GM23338 (cell line): ENCODE data around the gene LRRC4B. TPM values are rescaled to one million over a fixed set of nuclear protein-coding genes. Genes with fewer than 3 reads are reported as not detected.

Experiments used
- ATAC-seq: fragments of 200-7000 bp; cut with Tn5 transposase; 3 replicates; pipeline ENCODE4 v1.9.1; 2020
- DNase-seq: peaks from one replicate; pipeline ENCODE4 v3.0.0-alpha.2; 2015; ENCODE audit warnings: low spot score
- H2AFZ ChIP-seq: fragments of 200-600 bp; sonication (generic); 2 replicates; pipeline ENCODE4 v1.8.0; 2016; ENCODE audit warnings: antibody characterized with exemption, mild to moderate bottlenecking, moderate library complexity
- H3F3A ChIP-seq: fragments of 200-600 bp; sonication (generic); replicated peaks from 2 replicates; pipeline ENCODE4 v1.8.0; 2017; ENCODE audit warnings: antibody characterized with exemption, mixed run types, low read depth
- H3K27ac ChIP-seq: fragments of 200-600 bp; sonication (generic); 2 replicates; pipeline ENCODE4 v1.6.1; 2016; ENCODE audit warnings: low read depth
- H3K27me3 ChIP-seq: fragments of 200-600 bp; sonication (generic); 2 replicates; pipeline ENCODE4 v1.8.0; 2016; ENCODE audit warnings: mild to moderate bottlenecking, mixed run types, moderate library complexity; ENCODE audit not compliant: insufficient read depth
- H3K36me3 ChIP-seq: fragments of 200-600 bp; sonication (generic); 2 replicates; pipeline ENCODE4 v1.8.0; 2016; ENCODE audit warnings: mild to moderate bottlenecking; ENCODE audit not compliant: insufficient read depth
- H3K4me1 ChIP-seq: fragments of 200-600 bp; sonication (generic); 2 replicates; pipeline ENCODE4 v1.8.0; 2016; ENCODE audit warnings: mild to moderate bottlenecking, moderate library complexity; ENCODE audit not compliant: insufficient read depth
- H3K4me2 ChIP-seq: fragments of 200-600 bp; sonication (generic); 2 replicates; pipeline ENCODE4 v1.7.1; 2017; ENCODE audit warnings: mixed run types
- H3K4me3 ChIP-seq: fragments of 200-600 bp; sonication (generic); 2 replicates; pipeline ENCODE4 v1.6.1; 2016; ENCODE audit warnings: mixed run types
- H3K79me2 ChIP-seq: fragments of 200-600 bp; sonication (generic); replicated peaks from 2 replicates; pipeline ENCODE4 v1.8.0; 2017; ENCODE audit warnings: mild to moderate bottlenecking; ENCODE audit not compliant: insufficient read depth
- H3K9me2 ChIP-seq: fragments of 200-600 bp; sonication (generic); 2 replicates; pipeline ENCODE4 v1.8.0; 2017; ENCODE audit not compliant: insufficient read depth
- H4K20me1 ChIP-seq: fragments of 200-600 bp; sonication (generic); replicated peaks from 2 replicates; pipeline ENCODE4 v1.8.0; 2017; ENCODE audit warnings: mild to moderate bottlenecking; ENCODE audit not compliant: insufficient read depth
- H3K27ac Mint-ChIP-seq: 2 replicates; pipeline ENCODE4 v1.8.0; 2020; ENCODE audit warnings: inconsistent platforms, mild to moderate bottlenecking, moderate library complexity, mixed read lengths
- H3K27me3 Mint-ChIP-seq: 3 replicates; pipeline ENCODE4 v1.8.0; 2022; ENCODE audit warnings: low read depth, mild to moderate bottlenecking, moderate library complexity, mixed read lengths, inconsistent platforms; ENCODE audit not compliant: insufficient read depth, poor library complexity
- H3K36me3 Mint-ChIP-seq: 3 replicates; pipeline ENCODE4 v1.8.0; 2021; ENCODE audit warnings: low read depth, mild to moderate bottlenecking, inconsistent platforms, moderate library complexity, mixed read lengths
- H3K4me1 Mint-ChIP-seq: 3 replicates; pipeline ENCODE4 v1.8.0; 2020; ENCODE audit warnings: mild to moderate bottlenecking, inconsistent platforms, mixed read lengths
- H3K4me3 Mint-ChIP-seq: 3 replicates; pipeline ENCODE4 v1.8.0; 2021; ENCODE audit warnings: moderate library complexity, mild to moderate bottlenecking, inconsistent platforms, mixed read lengths
- H3K9me3 Mint-ChIP-seq: 3 replicates; pipeline ENCODE4 v1.8.0; 2020; ENCODE audit warnings: moderate library complexity, mild to moderate bottlenecking, inconsistent platforms, mixed read lengths
- EZH2 ChIP-seq: fragments of 200-600 bp; sonication (generic); IDR thresholded peaks from one replicate; pipeline ENCODE4 v1.8.0; 2017; ENCODE audit warnings: antibody characterized with exemption, mild to moderate bottlenecking, low read depth; ENCODE audit not compliant: unreplicated experiment
- REST ChIP-seq: IDR thresholded peaks from one replicate; pipeline ENCODE4 v1.6.1; 2018; ENCODE audit warnings: antibody characterized with exemption; ENCODE audit not compliant: unreplicated experiment
- STAT1 ChIP-seq: IDR thresholded peaks from one replicate; pipeline ENCODE4 v1.6.1; 2016; ENCODE audit warnings: antibody characterized with exemption; ENCODE audit not compliant: unreplicated experiment
- ZNF462 ChIP-seq: fragments of 250-450 bp; sonication (Bioruptor Pico); IDR thresholded peaks from 2 replicates; pipeline ENCODE4 v1.5.0; 2020; ENCODE audit warnings: mild to moderate bottlenecking, moderate library complexity
- polyA plus RNA-seq: library from polyadenylated mRNA; unstranded; fragments of >200 nt; fragmentation: Nextera tagmentation; extraction: Ambion mirVana; gene quantifications from 2 replicates; pipeline ENCODE4 v1.2.1, GENCODE V29; 2016
- total RNA-seq: library from RNA; depleted of rRNA; stranded (reverse); fragments of >200 nt; shearing (Covaris generic); gene quantifications from 2 replicates; pipeline ENCODE4 v1.2.3, GENCODE V29; 2014

The LRRC4B gene
- total and polyA plus RNA-seq, 2 experiments from 2014 or later = 2.0 to 13.2 TPM

- TF ChIP-seq ZNF462 (CRISPR knock-in tag) (no peak), REST (no peak), EZH2 (no peak), STAT1 (no peak)
These were observed 25.3 kb downstream of the LRRC4B start (continued) for GRCh38 chr19:50542943-50543342.

- Mint-ChIP-seq H3K4me3 (no peak overlapping the region), H3K36me3 (peaks cover 36% of the 10 kb centered on the region), H3K9me3 (peaks cover 93% of the 10 kb centered on the region), H3K4me1 (no peaks in the 10 kb centered on the region), H3K27me3 (peaks cover 2% of the 10 kb centered on the region), H3K27ac (no peak overlapping the region)
- no peaks in the 10 kb centered on the region for H3K36me3 ChIP-seq
- no peaks in the 10 kb centered on the region for H4K20me1 ChIP-seq
- no peak overlapping the region for H3K4me2 ChIP-seq
- no peaks in the 10 kb centered on the region for H3K27me3 ChIP-seq
- 0 out of 2 replicates have a peak, but pooled peaks cover 3% of the 10 kb centered on the region for H3K9me2 ChIP-seq
- no peaks in the 10 kb centered on the region for H3K4me1 ChIP-seq
- ATAC-seq (no peak), DNase-seq (peak; percentile 99)
- no peak overlapping the region for H3K27ac ChIP-seq
- H3K4me3 ChIP-seq = no peak overlapping the region
- H3K79me2 ChIP-seq = no peaks in the 10 kb centered on the region
- no peak overlapping the region for H2AFZ ChIP-seq
- H3F3A ChIP-seq = no peaks in the 10 kb centered on the region; the same call in 1 of the 2 replicates
- no peak for TF ChIP-seq ZNF462 (CRISPR knock-in tag)
These were observed 30.4 kb downstream of the LRRC4B start for GRCh38 chr19:50537769-50538230.
